GM18502 (cell line): ENCODE results near the gene CENPC.
A peak's percentile ranks its signal among the peaks of the same experiment; 100 is the strongest.

Experiments
- ATAC-seq: cut with Tn5 transposase; IDR thresholded peaks from one replicate; pipeline ENCODE4 v1.9.1; 2021; ENCODE audit warnings: mild to moderate bottlenecking; ENCODE audit not compliant: unreplicated experiment, poor library complexity

CENPC gene, protein sequence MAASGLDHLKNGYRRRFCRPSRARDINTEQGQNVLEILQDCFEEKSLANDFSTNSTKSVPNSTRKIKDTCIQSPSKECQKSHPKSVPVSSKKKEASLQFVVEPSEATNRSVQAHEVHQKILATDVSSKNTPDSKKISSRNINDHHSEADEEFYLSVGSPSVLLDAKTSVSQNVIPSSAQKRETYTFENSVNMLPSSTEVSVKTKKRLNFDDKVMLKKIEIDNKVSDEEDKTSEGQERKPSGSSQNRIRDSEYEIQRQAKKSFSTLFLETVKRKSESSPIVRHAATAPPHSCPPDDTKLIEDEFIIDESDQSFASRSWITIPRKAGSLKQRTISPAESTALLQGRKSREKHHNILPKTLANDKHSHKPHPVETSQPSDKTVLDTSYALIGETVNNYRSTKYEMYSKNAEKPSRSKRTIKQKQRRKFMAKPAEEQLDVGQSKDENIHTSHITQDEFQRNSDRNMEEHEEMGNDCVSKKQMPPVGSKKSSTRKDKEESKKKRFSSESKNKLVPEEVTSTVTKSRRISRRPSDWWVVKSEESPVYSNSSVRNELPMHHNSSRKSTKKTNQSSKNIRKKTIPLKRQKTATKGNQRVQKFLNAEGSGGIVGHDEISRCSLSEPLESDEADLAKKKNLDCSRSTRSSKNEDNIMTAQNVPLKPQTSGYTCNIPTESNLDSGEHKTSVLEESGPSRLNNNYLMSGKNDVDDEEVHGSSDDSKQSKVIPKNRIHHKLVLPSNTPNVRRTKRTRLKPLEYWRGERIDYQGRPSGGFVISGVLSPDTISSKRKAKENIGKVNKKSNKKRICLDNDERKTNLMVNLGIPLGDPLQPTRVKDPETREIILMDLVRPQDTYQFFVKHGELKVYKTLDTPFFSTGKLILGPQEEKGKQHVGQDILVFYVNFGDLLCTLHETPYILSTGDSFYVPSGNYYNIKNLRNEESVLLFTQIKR

DNA sequence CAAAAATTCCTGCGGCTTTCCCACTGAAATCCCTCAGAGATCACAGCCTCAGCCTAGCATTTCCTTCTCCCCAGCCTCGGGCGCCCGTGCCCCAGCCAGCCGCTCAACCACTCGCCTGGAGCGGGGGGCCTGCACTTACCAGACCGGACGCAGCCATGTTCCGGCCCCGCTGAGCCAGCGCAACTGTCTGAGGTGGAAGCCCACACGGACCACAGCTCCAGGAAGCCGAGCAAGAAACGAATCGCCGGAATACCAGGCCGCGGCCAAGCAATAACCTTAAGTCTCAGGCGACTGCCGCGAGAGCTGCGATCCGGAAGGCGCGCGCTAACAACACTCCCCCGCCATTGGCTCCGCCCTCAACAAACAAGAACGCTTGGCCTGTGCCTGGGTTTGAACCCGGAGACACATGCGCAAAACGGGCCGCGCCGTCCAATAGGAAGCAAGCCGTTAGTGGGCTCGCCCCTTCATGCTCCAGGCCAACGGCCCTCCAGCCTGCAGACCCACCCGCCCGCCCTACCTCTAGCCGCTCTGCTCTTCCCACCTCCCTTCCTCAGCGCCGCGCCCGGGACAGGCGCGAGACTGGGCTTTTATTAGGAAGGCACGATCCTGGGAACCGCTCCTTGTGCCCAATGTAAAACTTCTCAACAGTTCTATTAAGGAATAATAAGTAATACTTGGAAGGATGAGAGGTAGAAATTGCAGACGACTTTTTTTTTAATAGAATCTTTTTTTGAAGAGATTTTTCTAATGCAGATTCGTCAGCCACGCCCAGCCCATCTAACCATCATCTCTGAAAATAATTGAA is at the start of gene CENPC:
CENPC (minus strand) TSS at position 305 of the 805 bp plus-strand sequence; CDS start at position 157, 148 bp downstream.
- peak; percentile 95 for ATAC-seq

DNA sequence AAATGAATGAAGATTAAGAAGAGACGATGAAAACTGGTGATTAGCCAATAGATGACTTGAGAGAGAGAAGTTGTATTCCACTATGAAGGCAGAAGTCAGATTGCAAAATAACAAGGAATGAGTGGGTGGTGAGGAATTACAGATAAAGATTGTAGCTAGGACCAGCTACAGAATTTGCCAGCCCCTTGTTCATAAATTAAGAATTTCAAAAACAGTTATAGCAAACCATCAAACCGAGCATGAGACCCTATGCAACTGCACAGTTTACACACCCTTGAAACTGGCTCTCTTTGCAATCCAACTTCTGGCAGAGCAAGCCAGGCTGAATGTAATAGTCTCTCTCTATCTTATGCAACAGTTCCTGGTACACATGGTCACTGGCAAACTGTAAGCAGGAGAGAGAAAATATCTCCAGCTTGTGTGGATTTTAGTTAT is 48.5 kb upstream of the CENPC start:
- no peak for ATAC-seq

DNA sequence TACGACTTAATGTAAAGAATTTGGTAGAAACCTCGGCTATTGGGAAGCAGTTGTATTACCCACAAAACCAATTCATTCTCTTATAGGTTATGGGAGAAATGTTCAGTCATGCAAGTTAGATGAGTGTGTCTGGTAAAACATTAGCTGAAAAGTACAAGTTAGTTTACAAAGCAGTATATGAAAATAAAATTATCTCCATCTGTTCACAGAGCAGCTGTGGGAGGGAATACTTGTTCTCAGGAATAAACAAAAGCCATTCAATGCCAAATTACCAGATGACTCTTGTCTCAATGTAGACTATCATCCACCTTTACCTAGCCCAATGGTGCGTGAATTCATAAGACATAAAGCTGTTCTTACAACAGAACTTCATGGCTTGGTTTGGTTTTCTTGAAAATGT is 41.9 kb upstream of the CENPC start:
- no peak for ATAC-seq

DNA sequence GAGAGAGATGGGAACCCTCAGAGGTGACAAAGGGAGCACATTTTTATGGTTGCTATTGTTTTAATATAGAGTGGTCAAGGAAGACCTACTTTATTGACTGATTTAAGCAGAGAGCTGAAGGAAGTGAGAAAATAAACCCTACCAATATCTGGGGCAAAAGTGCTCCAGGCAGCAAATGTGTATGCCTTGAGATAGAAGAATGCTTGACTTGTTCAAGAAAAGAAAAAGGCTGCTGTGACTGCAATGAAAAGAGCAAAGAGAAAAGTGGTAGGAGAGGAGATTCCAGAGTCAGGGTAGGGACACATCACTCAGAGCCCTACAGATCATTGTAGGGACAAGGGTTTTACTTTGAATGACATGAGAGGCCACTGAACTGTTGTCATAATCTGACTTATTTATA is 39.2 kb upstream of the CENPC start:
- ATAC-seq = no peak

- peak; percentile 23 for ATAC-seq
These were observed 36.6 kb upstream of the CENPC start for GRCh38 chr4:67581913-67582312.

DNA sequence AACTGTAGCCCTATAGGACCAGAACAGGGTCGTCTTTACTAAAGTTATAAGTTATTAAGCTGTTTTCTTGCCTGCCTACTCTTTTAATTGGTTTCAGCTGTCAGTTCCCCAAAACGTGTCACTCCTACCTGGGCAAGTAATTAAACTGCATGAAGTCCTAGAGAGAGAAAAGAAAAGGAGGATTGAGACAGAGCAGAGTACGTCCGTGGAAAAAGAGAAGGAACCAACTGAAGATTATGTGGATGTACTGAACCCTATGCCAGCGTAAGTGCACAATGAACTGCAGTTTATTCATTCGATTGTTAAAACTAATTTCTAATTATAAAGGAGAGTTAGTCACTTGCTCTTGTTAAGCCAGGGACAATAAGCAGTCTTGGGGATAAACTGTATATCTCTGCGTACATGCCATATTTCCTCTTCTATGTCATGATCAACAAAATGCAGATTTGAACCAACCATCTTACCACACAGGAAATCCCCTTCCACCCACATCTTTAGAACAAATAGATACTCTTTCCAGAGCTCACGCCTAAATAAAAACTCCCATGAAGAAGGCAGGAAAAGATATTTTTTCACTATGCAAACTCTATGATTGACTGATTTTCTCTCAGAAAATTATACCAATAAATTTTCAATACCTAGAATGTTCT is 36.0 kb upstream of the CENPC start:
- ATAC-seq = peak; percentile 61

GRCh38 chr4:67580577-67580976 is 35.3 kb upstream of the CENPC start:
- ATAC-seq = peak; percentile 27

DNA sequence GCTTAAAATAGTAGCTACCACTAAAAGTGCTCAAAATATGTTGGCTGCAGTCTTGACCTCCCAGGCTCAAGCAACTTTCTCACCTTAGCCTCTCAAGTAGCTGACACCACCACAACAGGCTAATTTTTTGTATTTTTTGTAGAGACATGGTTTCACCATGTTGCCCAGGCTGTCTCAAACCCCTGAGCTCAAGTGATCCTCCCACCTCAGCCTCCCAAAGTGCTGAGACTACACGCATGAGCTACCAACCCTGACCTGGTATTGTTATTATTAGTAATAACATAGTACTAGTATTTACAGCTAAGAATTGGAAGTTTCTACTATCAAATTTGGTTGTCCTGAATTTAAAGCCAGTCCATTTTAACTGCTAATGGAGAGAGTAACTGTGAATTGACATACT is 31.2 kb upstream of the CENPC start:
- peak; percentile 42 for ATAC-seq

- no peak for ATAC-seq
These were observed 30.8 kb upstream of the CENPC start for GRCh38 chr4:67576059-67576466.

DNA sequence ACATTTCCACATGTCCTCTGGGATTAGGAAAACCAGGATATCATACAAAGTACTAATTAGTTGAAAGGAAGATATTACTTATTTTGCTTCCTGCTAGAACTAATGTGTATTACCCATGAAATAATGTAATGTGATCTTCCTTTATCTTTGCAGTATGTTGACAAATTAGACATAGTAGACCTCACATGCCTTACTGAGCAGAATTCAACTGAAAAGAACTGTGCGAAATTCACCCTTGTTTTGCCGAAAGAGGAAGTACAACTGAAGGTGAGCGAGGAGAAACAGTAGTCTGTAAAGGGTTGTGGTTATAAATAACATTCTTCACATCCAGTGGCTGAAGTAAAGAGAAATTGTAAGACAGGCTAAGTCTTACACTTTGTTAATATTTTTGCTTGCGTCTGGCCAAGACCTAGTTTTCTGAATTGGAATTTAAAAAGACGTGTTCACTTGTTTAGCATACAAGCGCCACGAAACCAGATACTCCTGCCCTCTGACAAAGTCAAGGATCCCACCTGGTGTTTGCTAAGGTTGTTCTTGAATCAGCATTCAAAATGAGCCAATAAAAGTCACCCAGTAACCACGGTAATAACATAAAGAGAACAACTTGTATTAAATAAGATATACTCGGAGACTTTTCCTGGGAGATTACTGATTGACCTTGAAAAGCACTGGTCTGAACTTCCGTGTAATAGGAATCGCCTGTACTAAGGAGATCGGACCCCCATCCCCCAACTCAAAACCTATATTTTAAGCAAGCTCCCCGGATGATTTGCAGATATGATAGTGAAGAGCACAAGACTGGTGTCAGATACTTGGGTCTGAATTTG is 30.1 kb upstream of the CENPC start:
- peak; percentile 91 for ATAC-seq

GRCh38 chr4:67573193-67573592 is 27.9 kb upstream of the CENPC start:
- no peak for ATAC-seq

- ATAC-seq = no peak
These were observed 26.7 kb upstream of the CENPC start for GRCh38 chr4:67571975-67572374.

GRCh38 chr4:67570537-67570936 is 25.2 kb upstream of the CENPC start:
- no peak for ATAC-seq

- no peak for ATAC-seq
These were observed 23.5 kb upstream of the CENPC start for GRCh38 chr4:67568820-67569219.

- ATAC-seq = no peak
These were observed 21.0 kb upstream of the CENPC start for GRCh38 chr4:67566335-67566734.

GRCh38 chr4:67565284-67565683 is 20.0 kb upstream of the CENPC start:
- no peak for ATAC-seq

GRCh38 chr4:67558493-67558892 is 13.2 kb upstream of the CENPC start, which contains the start of gene STAP1:
TSS of gene STAP1 (plus strand) at chr4:67558727. CDS start at chr4:67558810, 83 bp downstream.
- ATAC-seq = peak; percentile 73

GRCh38 chr4:67556436-67556835 is 11.1 kb upstream of the CENPC start:
- ATAC-seq = peak; percentile 38

DNA sequence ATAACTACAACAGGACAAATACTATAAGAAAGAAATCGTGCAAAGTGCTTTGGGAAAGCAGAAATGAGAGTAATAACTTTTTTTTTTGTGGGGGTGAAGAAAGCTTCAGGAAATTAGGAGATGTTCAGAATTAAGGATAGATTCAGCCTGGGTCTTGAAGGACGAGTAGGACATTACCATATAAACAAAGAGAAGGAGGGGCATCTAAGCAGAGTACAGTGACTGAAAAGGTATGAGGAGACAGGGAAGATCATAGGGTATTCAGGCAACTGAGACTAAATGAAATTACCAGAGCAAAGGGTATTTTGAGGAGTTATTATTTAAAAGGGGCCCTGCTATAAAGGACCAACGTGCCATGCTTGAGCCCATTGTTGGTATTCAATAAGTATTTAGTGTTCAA is 10.1 kb upstream of the CENPC start:
- no peak for ATAC-seq
